ENCODE results near the gene SLC35G1.

Gene SLC35G1

GRCh38 chr10:93861825-93862224 lies 32.0 kb upstream of the SLC35G1 start:
- peaks cover 12% of the 10 kb centered on the region; the same call in 1 of the 2 replicates for H3K9me3 ChIP-seq (ENCODE audit: insufficient read depth, low read depth, low read length)
- no peak overlapping the region for H3K4me3 ChIP-seq (ENCODE audit: low read length)
- no peaks in the 10 kb centered on the region; the same call in 1 of the 2 replicates for H3K4me1 ChIP-seq (ENCODE audit: insufficient read depth, low read length)
- 93% methylated on average over 2 of the region's 2 CpGs for WGBS
- peaks cover 16% of the 10 kb centered on the region; the same call in 1 of the 2 replicates for H3K27me3 ChIP-seq (ENCODE audit: insufficient read depth, low read length)
- no peak overlapping the region for H3K9ac ChIP-seq (ENCODE audit: low read depth, low read length)
- no peak overlapping the region for H3K27ac ChIP-seq (ENCODE audit: low read depth, low read length)
- H3K36me3 ChIP-seq (ENCODE audit: insufficient read depth, low read length) = no peaks in the 10 kb centered on the region

- Histone ChIP-seq H3K4me3 (ENCODE audit: low read length) (no peak overlapping the region), H3K27me3 (ENCODE audit: insufficient read depth, low read length) (peaks cover 7% of the 10 kb centered on the region; the same call in 1 of the 2 replicates), H3K36me3 (ENCODE audit: insufficient read depth, low read length) (no peaks in the 10 kb centered on the region), H3K27ac (ENCODE audit: low read depth, low read length) (no peak overlapping the region), H3K9me3 (ENCODE audit: insufficient read depth, low read depth, low read length) (peaks cover 12% of the 10 kb centered on the region; the same call in 1 of the 2 replicates), H3K4me1 (ENCODE audit: insufficient read depth, low read length) (no peaks in the 10 kb centered on the region), H3K9ac (ENCODE audit: low read depth, low read length) (no peak overlapping the region)
- 88% methylated on average over 5 of the region's 6 CpGs for WGBS
Observed at GRCh38 chr10:93865794-93866425, 27.9 kb upstream of the SLC35G1 start.

- 88% methylated on average over 1 of the region's 1 CpG for WGBS
- Histone ChIP-seq H3K9ac (ENCODE audit: low read depth, low read length) (no peak overlapping the region), H3K4me3 (ENCODE audit: low read length) (no peak overlapping the region), H3K36me3 (ENCODE audit: insufficient read depth, low read length) (no peaks in the 10 kb centered on the region), H3K27me3 (ENCODE audit: insufficient read depth, low read length) (peaks cover 7% of the 10 kb centered on the region; the same call in 1 of the 2 replicates), H3K4me1 (ENCODE audit: insufficient read depth, low read length) (no peaks in the 10 kb centered on the region), H3K9me3 (ENCODE audit: insufficient read depth, low read depth, low read length) (peaks cover 3% of the 10 kb centered on the region; the same call in 1 of the 2 replicates), H3K27ac (ENCODE audit: low read depth, low read length) (no peak overlapping the region)
Observed at GRCh38 chr10:93867525-93867924, 26.3 kb upstream of the SLC35G1 start.

- H3K27me3 ChIP-seq (ENCODE audit: insufficient read depth, low read length) = peaks cover 7% of the 10 kb centered on the region; the same call in 1 of the 2 replicates
- peaks cover 14% of the 10 kb centered on the region for H3K4me1 ChIP-seq (ENCODE audit: insufficient read depth, low read length)
- H3K4me3 ChIP-seq (ENCODE audit: low read length) = no peak overlapping the region
- H3K9ac ChIP-seq (ENCODE audit: low read depth, low read length) = no peak overlapping the region
- no peaks in the 10 kb centered on the region for H3K36me3 ChIP-seq (ENCODE audit: insufficient read depth, low read length)
- H3K9me3 ChIP-seq (ENCODE audit: insufficient read depth, low read depth, low read length) = no peaks in the 10 kb centered on the region
- H3K27ac ChIP-seq (ENCODE audit: low read depth, low read length) = no peak overlapping the region
- WGBS = 92% methylated on average over 2 of the region's 2 CpGs
Observed at GRCh38 chr10:93871671-93872204, 22.0 kb upstream of the SLC35G1 start.

GRCh38 chr10:93872375-93873158 lies 21.2 kb upstream of the SLC35G1 start:
- no peak overlapping the region for H3K4me3 ChIP-seq (ENCODE audit: low read length)
- H3K36me3 ChIP-seq (ENCODE audit: insufficient read depth, low read length) = no peaks in the 10 kb centered on the region
- H3K9ac ChIP-seq (ENCODE audit: low read depth, low read length) = no peak overlapping the region
- no peaks in the 10 kb centered on the region for H3K9me3 ChIP-seq (ENCODE audit: insufficient read depth, low read depth, low read length)
- no peak overlapping the region for H3K27ac ChIP-seq (ENCODE audit: low read depth, low read length)
- peaks cover 14% of the 10 kb centered on the region for H3K4me1 ChIP-seq (ENCODE audit: insufficient read depth, low read length)
- H3K27me3 ChIP-seq (ENCODE audit: insufficient read depth, low read length) = peaks cover under 1% of the 10 kb centered on the region; the same call in 1 of the 2 replicates
- 91% methylated on average over 2 of the region's 2 CpGs for WGBS

GRCh38 chr10:93873420-93874115 lies 20.2 kb upstream of the SLC35G1 start:
- Histone ChIP-seq H3K4me1 (ENCODE audit: insufficient read depth, low read length) (peaks cover 14% of the 10 kb centered on the region), H3K27me3 (ENCODE audit: insufficient read depth, low read length) (no peaks in the 10 kb centered on the region), H3K9ac (ENCODE audit: low read depth, low read length) (no peak overlapping the region), H3K27ac (ENCODE audit: low read depth, low read length) (no peak overlapping the region), H3K36me3 (ENCODE audit: insufficient read depth, low read length) (no peaks in the 10 kb centered on the region), H3K4me3 (ENCODE audit: low read length) (no peak overlapping the region), H3K9me3 (ENCODE audit: insufficient read depth, low read depth, low read length) (no peaks in the 10 kb centered on the region)
- 88% methylated on average over 6 of the region's 6 CpGs for WGBS

GRCh38 chr10:93874309-93875031 lies 19.3 kb upstream of the SLC35G1 start:
- no peak overlapping the region for H3K4me3 ChIP-seq (ENCODE audit: low read length)
- H3K27ac ChIP-seq (ENCODE audit: low read depth, low read length) = no peak overlapping the region
- H3K4me1 ChIP-seq (ENCODE audit: insufficient read depth, low read length) = peaks cover 14% of the 10 kb centered on the region
- no peaks in the 10 kb centered on the region for H3K27me3 ChIP-seq (ENCODE audit: insufficient read depth, low read length)
- no peak overlapping the region for H3K9ac ChIP-seq (ENCODE audit: low read depth, low read length)
- no peaks in the 10 kb centered on the region for H3K36me3 ChIP-seq (ENCODE audit: insufficient read depth, low read length)
- WGBS = 100% methylated on average over 2 of the region's 3 CpGs
- no peaks in the 10 kb centered on the region for H3K9me3 ChIP-seq (ENCODE audit: insufficient read depth, low read depth, low read length)

- H3K4me3 ChIP-seq (ENCODE audit: low read length) = no peak overlapping the region
- peaks cover 14% of the 10 kb centered on the region for H3K4me1 ChIP-seq (ENCODE audit: insufficient read depth, low read length)
- H3K9ac ChIP-seq (ENCODE audit: low read depth, low read length) = no peak overlapping the region
- no peaks in the 10 kb centered on the region for H3K9me3 ChIP-seq (ENCODE audit: insufficient read depth, low read depth, low read length)
- WGBS = 90% methylated on average over 2 of the region's 2 CpGs
- H3K36me3 ChIP-seq (ENCODE audit: insufficient read depth, low read length) = no peaks in the 10 kb centered on the region
- H3K27me3 ChIP-seq (ENCODE audit: insufficient read depth, low read length) = no peaks in the 10 kb centered on the region
- no peak overlapping the region for H3K27ac ChIP-seq (ENCODE audit: low read depth, low read length)
Observed at GRCh38 chr10:93875032-93875358, 18.8 kb upstream of the SLC35G1 start.

- Histone ChIP-seq H3K4me1 (ENCODE audit: insufficient read depth, low read length) (peaks cover 14% of the 10 kb centered on the region), H3K27me3 (ENCODE audit: insufficient read depth, low read length) (no peaks in the 10 kb centered on the region), H3K9ac (ENCODE audit: low read depth, low read length) (no peak overlapping the region), H3K9me3 (ENCODE audit: insufficient read depth, low read depth, low read length) (no peaks in the 10 kb centered on the region), H3K4me3 (ENCODE audit: low read length) (no peak overlapping the region), H3K27ac (ENCODE audit: low read depth, low read length) (no peak overlapping the region), H3K36me3 (ENCODE audit: insufficient read depth, low read length) (no peaks in the 10 kb centered on the region)
Observed at GRCh38 chr10:93876381-93876780, 17.4 kb upstream of the SLC35G1 start.

GRCh38 chr10:93879273-93879672 lies 14.5 kb upstream of the SLC35G1 start:
- Histone ChIP-seq H3K9me3 (ENCODE audit: insufficient read depth, low read depth, low read length) (no peaks in the 10 kb centered on the region), H3K27ac (ENCODE audit: low read depth, low read length) (no peak overlapping the region), H3K9ac (ENCODE audit: low read depth, low read length) (no peak overlapping the region), H3K4me3 (ENCODE audit: low read length) (no peak overlapping the region), H3K27me3 (ENCODE audit: insufficient read depth, low read length) (no peaks in the 10 kb centered on the region), H3K36me3 (ENCODE audit: insufficient read depth, low read length) (no peaks in the 10 kb centered on the region), H3K4me1 (ENCODE audit: insufficient read depth, low read length) (no peaks in the 10 kb centered on the region)
